GM23338 (cell line): ENCODE results near the gene IHH. TPM values are rescaled to one million over a fixed set of nuclear protein-coding genes. Genes with fewer than 3 reads are reported as not detected.

Source experiments
- ATAC-seq: fragments of 200-7000 bp; cut with Tn5 transposase; 3 replicates; pipeline ENCODE4 v1.9.1; 2020
- DNase-seq: peaks from one replicate; pipeline ENCODE4 v3.0.0-alpha.2; 2015; ENCODE audit warnings: low spot score
- H2AFZ ChIP-seq: fragments of 200-600 bp; sonication (generic); 2 replicates; pipeline ENCODE4 v1.8.0; 2016; ENCODE audit warnings: antibody characterized with exemption, mild to moderate bottlenecking, moderate library complexity
- H3F3A ChIP-seq: fragments of 200-600 bp; sonication (generic); replicated peaks from 2 replicates; pipeline ENCODE4 v1.8.0; 2017; ENCODE audit warnings: antibody characterized with exemption, mixed run types, low read depth
- H3K27ac ChIP-seq: fragments of 200-600 bp; sonication (generic); 2 replicates; pipeline ENCODE4 v1.6.1; 2016; ENCODE audit warnings: low read depth
- H3K27me3 ChIP-seq: fragments of 200-600 bp; sonication (generic); 2 replicates; pipeline ENCODE4 v1.8.0; 2016; ENCODE audit warnings: mild to moderate bottlenecking, mixed run types, moderate library complexity; ENCODE audit not compliant: insufficient read depth
- H3K36me3 ChIP-seq: fragments of 200-600 bp; sonication (generic); 2 replicates; pipeline ENCODE4 v1.8.0; 2016; ENCODE audit warnings: mild to moderate bottlenecking; ENCODE audit not compliant: insufficient read depth
- H3K4me1 ChIP-seq: fragments of 200-600 bp; sonication (generic); 2 replicates; pipeline ENCODE4 v1.8.0; 2016; ENCODE audit warnings: mild to moderate bottlenecking, moderate library complexity; ENCODE audit not compliant: insufficient read depth
- H3K4me2 ChIP-seq: fragments of 200-600 bp; sonication (generic); 2 replicates; pipeline ENCODE4 v1.7.1; 2017; ENCODE audit warnings: mixed run types
- H3K4me3 ChIP-seq: fragments of 200-600 bp; sonication (generic); 2 replicates; pipeline ENCODE4 v1.6.1; 2016; ENCODE audit warnings: mixed run types
- H3K79me2 ChIP-seq: fragments of 200-600 bp; sonication (generic); replicated peaks from 2 replicates; pipeline ENCODE4 v1.8.0; 2017; ENCODE audit warnings: mild to moderate bottlenecking; ENCODE audit not compliant: insufficient read depth
- H3K9me2 ChIP-seq: fragments of 200-600 bp; sonication (generic); 2 replicates; pipeline ENCODE4 v1.8.0; 2017; ENCODE audit not compliant: insufficient read depth
- H4K20me1 ChIP-seq: fragments of 200-600 bp; sonication (generic); replicated peaks from 2 replicates; pipeline ENCODE4 v1.8.0; 2017; ENCODE audit warnings: mild to moderate bottlenecking; ENCODE audit not compliant: insufficient read depth
- H3K27ac Mint-ChIP-seq: 2 replicates; pipeline ENCODE4 v1.8.0; 2020; ENCODE audit warnings: inconsistent platforms, mild to moderate bottlenecking, moderate library complexity, mixed read lengths
- H3K27me3 Mint-ChIP-seq: 3 replicates; pipeline ENCODE4 v1.8.0; 2022; ENCODE audit warnings: low read depth, mild to moderate bottlenecking, moderate library complexity, mixed read lengths, inconsistent platforms; ENCODE audit not compliant: insufficient read depth, poor library complexity
- H3K36me3 Mint-ChIP-seq: 3 replicates; pipeline ENCODE4 v1.8.0; 2021; ENCODE audit warnings: low read depth, mild to moderate bottlenecking, inconsistent platforms, moderate library complexity, mixed read lengths
- H3K4me1 Mint-ChIP-seq: 3 replicates; pipeline ENCODE4 v1.8.0; 2020; ENCODE audit warnings: mild to moderate bottlenecking, inconsistent platforms, mixed read lengths
- H3K4me3 Mint-ChIP-seq: 3 replicates; pipeline ENCODE4 v1.8.0; 2021; ENCODE audit warnings: moderate library complexity, mild to moderate bottlenecking, inconsistent platforms, mixed read lengths
- H3K9me3 Mint-ChIP-seq: 3 replicates; pipeline ENCODE4 v1.8.0; 2020; ENCODE audit warnings: moderate library complexity, mild to moderate bottlenecking, inconsistent platforms, mixed read lengths
- CREB1 ChIP-seq: fragments of 250-450 bp; sonication (Bioruptor Pico); IDR thresholded peaks from 2 replicates; pipeline ENCODE4 v1.5.0; 2020; ENCODE audit warnings: low read depth, mild to moderate bottlenecking, moderate library complexity
- JUNB ChIP-seq: IDR thresholded peaks from one replicate; pipeline ENCODE4 v1.6.1; 2016; ENCODE audit warnings: antibody characterized with exemption; ENCODE audit not compliant: unreplicated experiment
- NANOG ChIP-seq: IDR thresholded peaks from 2 replicates; pipeline ENCODE4 v1.6.1; 2016; ENCODE audit warnings: antibody characterized with exemption, borderline replicate concordance
- POLR2AphosphoS5 ChIP-seq: IDR thresholded peaks from 2 replicates; pipeline ENCODE4 v1.6.1; 2016; ENCODE audit warnings: antibody characterized with exemption, low read depth
- STAT1 ChIP-seq: IDR thresholded peaks from one replicate; pipeline ENCODE4 v1.6.1; 2016; ENCODE audit warnings: antibody characterized with exemption; ENCODE audit not compliant: unreplicated experiment
- ZNF462 ChIP-seq: fragments of 250-450 bp; sonication (Bioruptor Pico); IDR thresholded peaks from 2 replicates; pipeline ENCODE4 v1.5.0; 2020; ENCODE audit warnings: mild to moderate bottlenecking, moderate library complexity
- polyA plus RNA-seq: library from polyadenylated mRNA; unstranded; fragments of >200 nt; fragmentation: Nextera tagmentation; extraction: Ambion mirVana; gene quantifications from 2 replicates; pipeline ENCODE4 v1.2.1, GENCODE V29; 2016
- total RNA-seq: library from RNA; depleted of rRNA; stranded (reverse); fragments of >200 nt; shearing (Covaris generic); gene quantifications from 2 replicates; pipeline ENCODE4 v1.2.3, GENCODE V29; 2014

The IHH gene
- total and polyA plus RNA-seq, 2 experiments from 2014 or later, result not detected

GRCh38 chr2:219081701-219082331, 21.1 kb upstream of the IHH start:
- no peak for ATAC-seq
- Mint-ChIP-seq H3K4me3 (no peak overlapping the region), H3K4me1 (peaks cover 8% of the 10 kb centered on the region), H3K36me3 (no peaks in the 10 kb centered on the region), H3K27me3 (peaks cover 2% of the 10 kb centered on the region), H3K9me3 (no peaks in the 10 kb centered on the region), H3K27ac (no peak overlapping the region)
- no peaks in the 10 kb centered on the region for H3K9me2 ChIP-seq
- no peaks in the 10 kb centered on the region for H3K36me3 ChIP-seq
- H4K20me1 ChIP-seq, result peaks cover 8% of the 10 kb centered on the region; the same call in 1 of the 2 replicates
- no peak overlapping the region for H3K27ac ChIP-seq
- no peaks in the 10 kb centered on the region for H3F3A ChIP-seq
- H3K4me1 ChIP-seq, result peaks cover 6% of the 10 kb centered on the region; the same call in 1 of the 2 replicates
- DNase-seq, result no peak
- H3K4me3 ChIP-seq, result no peak overlapping the region
- TF ChIP-seq STAT1 (no peak), ZNF462 (CRISPR knock-in tag) (no peak)
- no peak overlapping the region for H2AFZ ChIP-seq
- no peaks in the 10 kb centered on the region for H3K79me2 ChIP-seq
- H3K4me2 ChIP-seq, result no peak overlapping the region
- no peaks in the 10 kb centered on the region for H3K27me3 ChIP-seq

- Histone ChIP-seq H3K4me1 (no peaks in the 10 kb centered on the region), H3K36me3 (no peaks in the 10 kb centered on the region), H3K79me2 (no peaks in the 10 kb centered on the region), H3F3A (no peaks in the 10 kb centered on the region), H3K9me2 (no peaks in the 10 kb centered on the region), H4K20me1 (peaks cover 5% of the 10 kb centered on the region; the same call in 1 of the 2 replicates), H3K27me3 (no peaks in the 10 kb centered on the region), H2AFZ (no peak overlapping the region), H3K4me3 (no peak overlapping the region), H3K4me2 (no peak overlapping the region), H3K27ac (no peak overlapping the region)
- Mint-ChIP-seq H3K4me3 (no peak overlapping the region), H3K27ac (no peak overlapping the region), H3K36me3 (no peaks in the 10 kb centered on the region), H3K27me3 (peaks cover 2% of the 10 kb centered on the region), H3K9me3 (no peaks in the 10 kb centered on the region), H3K4me1 (peaks cover 3% of the 10 kb centered on the region; the same call in 1 of the 3 replicates)
- DNase-seq (no peak), ATAC-seq (peak; percentile 68)
- no peak for TF ChIP-seq CREB1 (CRISPR knock-in tag)
- no peak for TF ChIP-seq JUNB
- no peak for TF ChIP-seq NANOG
- TF ChIP-seq POLR2AphosphoS5, result no peak
- no peak for TF ChIP-seq ZNF462 (CRISPR knock-in tag)
- TF ChIP-seq STAT1, result no peak
Measured at GRCh38 chr2:219081096-219081495, 20.4 kb upstream of the IHH start.
